Kidney epithelial cell (primary cell): ENCODE measurements around the gene NPTX1. TPM values are rescaled to one million over a fixed set of nuclear protein-coding genes. Genes with fewer than 3 reads are reported as not detected.

ENCODE experiments used
- DNase-seq: peaks from one replicate; pipeline ENCODE4 v3.0.0-alpha.2; 2010; ENCODE audit warnings: low read depth
- H3K27me3 ChIP-seq: 2 replicates; pipeline ENCODE4 v1.6.0; 2011; ENCODE audit warnings: low read length; ENCODE audit not compliant: control insufficient read depth, insufficient read depth
- H3K36me3 ChIP-seq: 2 replicates; pipeline ENCODE4 v1.5.1; 2011; ENCODE audit warnings: low read length; ENCODE audit not compliant: control insufficient read depth, insufficient read depth
- H3K4me3 ChIP-seq: 2 replicates; pipeline ENCODE4 v1.5.1; 2011; ENCODE audit warnings: low read depth, mild to moderate bottlenecking, control low read depth, low read length
- total RNA-seq: library from RNA; depleted of rRNA; stranded (reverse); fragments of >200 nt; gene quantifications from 2 replicates; pipeline ENCODE4 v1.2.3, GENCODE V29; 2015
- TF ChIP-seq, protein P1 (sequence below): IDR thresholded peaks from 2 replicates; pipeline ENCODE4 v1.5.1; 2011; ENCODE audit warnings: mild to moderate bottlenecking, moderate library complexity, low read length, control low read depth, inconsistent platforms; ENCODE audit not compliant: insufficient read depth, poor library complexity, severe bottlenecking

NPTX1 gene
- total RNA-seq, 1 donor from 2014 or later = not detected

DNA sequence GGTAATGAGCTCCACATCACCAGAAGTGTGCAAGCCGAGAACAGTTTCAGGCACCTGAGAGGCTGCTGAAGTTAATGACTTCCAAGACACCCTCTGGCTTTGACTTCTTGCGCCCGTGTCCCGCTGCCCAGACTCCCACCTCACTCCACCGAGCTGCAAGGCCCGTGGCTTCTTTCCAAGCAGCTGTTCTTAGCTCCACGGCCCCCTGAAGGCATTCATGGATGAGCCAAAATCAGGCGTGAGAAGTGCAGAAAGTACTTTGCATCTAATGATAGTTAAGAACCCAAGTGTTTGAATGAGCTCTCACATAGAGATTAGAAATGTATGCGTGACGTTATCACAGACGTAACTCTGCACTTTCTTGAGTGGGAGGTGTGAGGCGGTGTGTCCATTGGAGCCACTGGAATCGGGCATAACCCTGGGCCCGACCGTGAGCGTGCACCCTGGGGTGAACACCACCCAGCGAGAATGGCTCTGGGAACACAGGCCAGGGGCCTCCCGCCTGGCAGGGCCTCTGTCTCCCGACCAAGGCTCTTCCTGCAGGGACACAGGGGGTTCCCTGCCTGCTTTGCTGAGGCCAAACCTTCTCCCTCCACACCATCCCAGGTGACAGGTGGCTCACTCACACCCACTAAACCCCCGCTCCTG lies 11.0 kb downstream of the NPTX1 start:
- TF ChIP-seq, protein P1, sequence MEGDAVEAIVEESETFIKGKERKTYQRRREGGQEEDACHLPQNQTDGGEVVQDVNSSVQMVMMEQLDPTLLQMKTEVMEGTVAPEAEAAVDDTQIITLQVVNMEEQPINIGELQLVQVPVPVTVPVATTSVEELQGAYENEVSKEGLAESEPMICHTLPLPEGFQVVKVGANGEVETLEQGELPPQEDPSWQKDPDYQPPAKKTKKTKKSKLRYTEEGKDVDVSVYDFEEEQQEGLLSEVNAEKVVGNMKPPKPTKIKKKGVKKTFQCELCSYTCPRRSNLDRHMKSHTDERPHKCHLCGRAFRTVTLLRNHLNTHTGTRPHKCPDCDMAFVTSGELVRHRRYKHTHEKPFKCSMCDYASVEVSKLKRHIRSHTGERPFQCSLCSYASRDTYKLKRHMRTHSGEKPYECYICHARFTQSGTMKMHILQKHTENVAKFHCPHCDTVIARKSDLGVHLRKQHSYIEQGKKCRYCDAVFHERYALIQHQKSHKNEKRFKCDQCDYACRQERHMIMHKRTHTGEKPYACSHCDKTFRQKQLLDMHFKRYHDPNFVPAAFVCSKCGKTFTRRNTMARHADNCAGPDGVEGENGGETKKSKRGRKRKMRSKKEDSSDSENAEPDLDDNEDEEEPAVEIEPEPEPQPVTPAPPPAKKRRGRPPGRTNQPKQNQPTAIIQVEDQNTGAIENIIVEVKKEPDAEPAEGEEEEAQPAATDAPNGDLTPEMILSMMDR = no peak
- DNase-seq = no peak
- Histone ChIP-seq H3K27me3 (peaks cover 64% of the 10 kb centered on the region), H3K36me3 (no peaks in the 10 kb centered on the region), H3K4me3 (no peak overlapping the region)

DNA sequence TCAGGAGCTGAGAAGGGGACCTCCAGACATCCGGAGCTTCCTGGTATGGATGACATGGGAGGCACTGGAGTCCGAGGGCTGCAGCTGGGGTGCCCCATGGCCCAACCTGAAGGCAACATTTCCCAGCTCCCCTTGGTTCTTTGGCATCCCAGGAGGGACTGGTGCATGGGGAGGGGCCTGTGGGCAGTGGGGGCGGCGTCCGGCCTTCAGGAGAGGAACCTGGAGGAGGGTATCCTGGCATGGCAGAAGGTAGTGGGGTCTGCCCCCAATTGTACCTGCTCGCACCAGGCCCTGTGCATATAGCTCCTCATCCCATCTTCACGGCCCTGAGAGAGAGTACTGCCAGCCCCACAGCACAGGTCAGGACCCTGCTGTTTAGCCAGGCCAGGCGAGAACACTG lies 11.9 kb downstream of the NPTX1 start:
- Histone ChIP-seq H3K27me3 (peaks cover 60% of the 10 kb centered on the region), H3K36me3 (no peaks in the 10 kb centered on the region), H3K4me3 (no peak overlapping the region)
- DNase-seq = no peak
- TF ChIP-seq, protein P1 = no peak

DNA sequence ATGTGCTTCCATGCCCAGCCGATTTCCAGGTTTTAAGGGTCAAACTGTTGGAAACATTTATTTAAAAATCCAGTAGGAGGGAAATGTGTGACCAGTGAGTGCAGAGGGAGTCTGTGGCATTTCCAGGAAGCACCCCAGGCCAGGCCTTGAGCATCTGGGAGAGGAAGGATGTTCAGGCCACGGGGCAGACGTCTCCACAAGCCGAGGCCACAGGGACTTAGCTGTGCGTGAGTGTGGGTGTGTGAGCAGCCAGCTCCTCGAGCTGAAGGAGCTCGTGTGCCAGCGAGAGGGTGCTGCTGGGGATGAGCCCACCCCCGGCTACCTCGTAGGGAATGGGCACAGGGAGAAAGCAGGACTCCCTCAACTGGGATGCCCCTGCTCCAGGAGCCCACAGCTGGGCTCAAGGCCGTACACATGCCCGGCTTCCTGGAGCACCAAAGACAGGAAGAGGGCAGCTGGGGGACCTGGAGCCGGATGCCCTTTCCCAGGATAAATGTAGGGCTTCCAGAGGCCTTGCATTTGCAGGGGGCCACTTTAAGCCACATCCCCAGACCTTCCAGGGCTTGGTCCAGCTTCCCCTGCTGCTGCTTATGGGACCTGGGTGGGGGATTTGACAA lies 12.5 kb downstream of the NPTX1 start:
- H3K4me3 ChIP-seq = no peak overlapping the region
- TF ChIP-seq, protein P1 = no peak
- H3K27me3 ChIP-seq = peaks cover 55% of the 10 kb centered on the region

GRCh38 chr17:80461528-80462160 lies 14.8 kb downstream of the NPTX1 start:
- no peaks in the 10 kb centered on the region for H3K36me3 ChIP-seq
- peaks cover 41% of the 10 kb centered on the region for H3K27me3 ChIP-seq
- TF ChIP-seq, protein P1 = no peak
- no peak overlapping the region for H3K4me3 ChIP-seq
- no peak for DNase-seq

More for the DNA sequence above, 12.5 kb downstream of the NPTX1 start:
- DNase-seq = no peak
- H3K36me3 ChIP-seq = no peaks in the 10 kb centered on the region

DNA sequence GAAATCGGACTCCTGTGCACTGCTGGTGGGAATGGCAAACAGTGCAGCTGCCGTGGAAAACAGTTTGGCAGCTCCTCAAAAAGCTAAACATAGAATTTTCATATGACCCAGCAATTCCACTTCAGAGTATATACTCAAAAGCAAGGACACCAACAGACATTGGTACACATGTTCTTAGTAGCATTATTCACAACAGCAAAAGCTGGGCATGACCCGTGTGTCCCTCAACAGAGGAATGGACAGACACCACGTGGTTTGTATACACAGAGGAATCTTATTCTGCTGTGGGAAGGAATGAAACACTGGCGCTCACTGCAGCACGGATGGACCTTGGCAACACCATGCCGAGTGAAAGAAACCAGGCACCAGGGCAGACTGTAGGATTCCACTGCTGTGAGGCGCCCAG lies 16.0 kb downstream of the NPTX1 start:
- Histone ChIP-seq H3K27me3 (peaks cover 31% of the 10 kb centered on the region), H3K4me3 (no peak overlapping the region), H3K36me3 (no peaks in the 10 kb centered on the region)
- no peak for DNase-seq
- TF ChIP-seq, protein P1 = no peak
